GM21717 (cell line): Measurements from ENCODE around the gene DSN1.
A peak's percentile ranks its signal among the peaks of the same experiment; 100 is the strongest.
"Not testable (repeated sequence)": the region's sequence is repeated elsewhere in the genome, so short reads cannot be mapped to it uniquely, and the experiment has no call there.

Experiments
- ATAC-seq: cut with Tn5 transposase; IDR thresholded peaks from one replicate; pipeline ENCODE4 v1.9.1; 2021; ENCODE audit warnings: mild to moderate bottlenecking, moderate library complexity; ENCODE audit not compliant: unreplicated experiment

Gene DSN1

DNA sequence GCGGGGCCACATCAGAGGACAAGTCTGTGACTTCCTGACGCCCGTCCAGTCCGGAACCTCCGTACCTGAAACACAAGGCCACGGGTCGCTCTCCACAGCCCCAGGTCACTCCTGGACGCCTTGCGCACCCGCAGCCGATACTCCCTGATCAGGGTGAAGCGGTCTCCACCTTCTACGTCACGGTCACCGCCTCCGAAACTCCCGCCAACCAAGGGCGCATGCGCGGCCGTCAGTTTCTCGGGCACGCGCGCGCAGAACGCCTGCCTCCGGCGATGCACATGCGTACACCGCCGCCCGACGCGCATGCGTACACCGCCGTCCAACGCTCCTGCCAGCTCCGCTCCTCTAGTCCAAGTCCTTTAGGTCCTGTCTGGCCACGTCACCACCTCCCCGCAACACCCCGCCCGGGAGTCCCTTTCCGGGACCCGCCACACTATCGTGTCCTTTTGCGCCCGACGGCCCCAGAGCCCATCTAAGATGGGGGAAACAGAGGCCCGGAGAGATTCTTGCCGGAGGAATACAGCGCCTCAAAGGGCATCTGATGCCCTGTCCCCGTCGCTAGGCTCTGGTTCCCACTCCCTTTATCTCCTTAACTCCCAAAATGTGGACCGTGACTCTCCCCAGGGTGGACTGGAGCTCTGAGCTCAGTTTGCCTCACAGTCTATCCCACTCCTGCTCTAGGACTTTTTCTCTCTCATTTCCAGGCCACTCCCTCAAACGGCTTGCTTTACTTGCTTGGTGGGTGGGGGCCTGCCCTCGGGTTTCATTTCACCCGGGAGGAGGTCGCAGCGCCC lies at the start of gene DSN1:
Gene DSN1 (minus strand): TSS at position 167 of the 794 bp plus-strand sequence. CDS start 2,305 bp downstream, outside the sequence.
- peak; percentile 59 for ATAC-seq

- ATAC-seq: no peak
Measured at GRCh38 chr20:36823121-36823520, 49.6 kb upstream of the DSN1 start.

DNA sequence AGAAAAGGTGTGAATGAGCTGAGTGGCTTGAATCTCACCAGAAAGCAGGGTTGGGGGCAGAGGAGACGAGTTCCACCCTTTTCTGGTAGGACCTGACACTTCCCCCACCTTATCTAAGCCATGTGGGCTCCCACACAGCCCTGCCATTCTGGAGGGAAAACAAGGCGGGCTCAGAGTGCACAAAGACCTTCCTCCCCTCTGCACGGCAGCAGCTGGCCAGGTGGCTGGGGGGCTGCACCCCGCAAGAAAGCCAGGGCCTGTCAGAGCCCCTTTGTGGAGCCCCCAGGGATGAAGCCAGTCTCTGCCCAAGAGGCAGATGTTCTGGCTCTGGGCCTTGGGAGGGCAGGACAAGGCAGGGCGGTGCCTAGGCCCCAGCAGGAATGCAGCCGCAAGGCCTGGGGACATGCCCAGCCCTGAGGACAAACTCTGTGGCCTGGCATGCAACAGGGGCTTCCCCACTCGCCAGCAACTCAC lies 48.4 kb upstream of the DSN1 start:
- no peak for ATAC-seq

DNA sequence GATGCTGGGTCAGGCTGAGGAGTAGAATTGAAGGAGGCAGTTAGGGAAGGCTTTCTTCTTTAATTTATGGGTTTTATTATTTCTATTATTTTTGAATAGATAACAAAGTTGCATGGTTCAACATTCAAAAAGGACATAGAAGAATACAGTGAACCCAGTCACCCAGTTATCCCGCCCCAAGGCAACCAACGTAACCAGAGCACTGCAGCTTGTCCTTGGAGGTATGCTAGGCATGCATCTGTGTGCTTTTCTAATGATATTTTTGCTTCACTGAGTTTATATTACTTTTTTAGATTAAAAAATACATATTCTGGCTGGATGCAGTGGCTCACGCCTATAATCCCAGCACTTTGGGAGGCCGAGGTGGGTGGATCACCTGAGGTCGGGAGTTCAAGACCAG lies 47.4 kb upstream of the DSN1 start:
- no peak for ATAC-seq

- no peak for ATAC-seq
Measured at GRCh38 chr20:36820073-36820472, 46.5 kb upstream of the DSN1 start.

DNA sequence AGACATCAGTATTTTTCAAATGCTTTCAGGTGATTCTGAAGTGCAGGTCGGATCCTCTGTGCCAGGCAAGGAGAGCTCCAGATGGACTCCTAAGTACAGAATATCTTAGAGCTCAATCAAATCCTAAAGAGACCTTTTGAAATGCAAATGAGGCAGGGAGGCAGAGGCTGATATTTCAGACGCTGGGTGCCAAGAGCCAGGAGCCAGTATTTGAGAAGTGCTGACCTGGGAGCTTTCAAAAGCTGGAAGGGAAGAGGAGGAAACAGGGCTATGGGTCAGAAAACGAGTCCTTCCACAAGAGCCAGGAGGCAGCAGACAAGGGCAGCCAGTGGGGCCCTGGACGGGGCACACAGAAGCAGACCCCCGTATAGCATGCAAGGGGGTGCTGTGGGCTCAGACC lies 46.1 kb upstream of the DSN1 start:
- no peak for ATAC-seq

GRCh38 chr20:36818861-36819260 lies 45.3 kb upstream of the DSN1 start:
- no peak for ATAC-seq

- ATAC-seq: no peak
Measured at GRCh38 chr20:36818185-36818584, 44.6 kb upstream of the DSN1 start.

GRCh38 chr20:36817496-36817895 lies 43.9 kb upstream of the DSN1 start:
- ATAC-seq: no peak

- no peak for ATAC-seq
Measured at GRCh38 chr20:36815454-36816091, 42.0 kb upstream of the DSN1 start.

DNA sequence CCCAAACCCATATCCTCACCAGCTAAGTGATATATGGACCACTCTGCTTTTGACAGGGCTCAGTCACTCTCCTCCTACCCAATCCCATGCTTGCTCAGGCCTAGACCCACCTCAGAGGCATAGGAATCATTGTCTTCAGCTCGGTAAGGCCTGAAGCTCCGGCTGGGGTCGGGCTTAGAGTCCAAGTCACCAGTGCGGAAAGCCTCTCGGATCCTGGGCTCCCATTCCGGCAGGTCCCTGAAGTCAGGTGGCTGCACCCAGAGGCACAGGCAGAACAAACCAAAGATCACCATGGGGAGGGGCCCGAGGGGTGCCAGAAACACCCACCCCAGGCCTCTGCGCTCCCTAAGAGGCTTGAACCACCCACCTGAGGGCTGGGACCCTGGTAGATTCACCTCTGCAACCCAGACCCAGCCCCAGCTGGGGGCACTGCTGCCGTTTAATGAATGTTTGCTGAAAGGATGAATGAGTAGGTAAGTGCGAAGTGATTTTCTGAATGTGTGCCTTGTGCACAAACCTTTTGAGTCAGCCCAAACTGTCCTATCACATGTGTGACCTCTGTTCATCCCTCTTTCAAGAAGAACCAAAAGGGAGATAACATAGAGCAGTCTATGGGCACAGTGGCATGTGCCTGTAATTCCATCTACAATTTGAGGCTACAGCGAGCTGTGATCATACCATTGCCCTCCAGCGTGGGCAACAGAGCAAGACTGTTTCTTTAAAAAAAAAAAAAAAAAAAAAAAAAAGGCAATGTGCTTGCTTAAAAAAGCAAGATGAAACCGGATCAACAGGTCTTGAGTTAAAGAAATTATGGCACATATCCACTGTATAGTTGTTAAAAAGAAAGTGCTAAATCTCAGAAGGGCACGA lies 39.3 kb upstream of the DSN1 start:
- ATAC-seq: no peak

DNA sequence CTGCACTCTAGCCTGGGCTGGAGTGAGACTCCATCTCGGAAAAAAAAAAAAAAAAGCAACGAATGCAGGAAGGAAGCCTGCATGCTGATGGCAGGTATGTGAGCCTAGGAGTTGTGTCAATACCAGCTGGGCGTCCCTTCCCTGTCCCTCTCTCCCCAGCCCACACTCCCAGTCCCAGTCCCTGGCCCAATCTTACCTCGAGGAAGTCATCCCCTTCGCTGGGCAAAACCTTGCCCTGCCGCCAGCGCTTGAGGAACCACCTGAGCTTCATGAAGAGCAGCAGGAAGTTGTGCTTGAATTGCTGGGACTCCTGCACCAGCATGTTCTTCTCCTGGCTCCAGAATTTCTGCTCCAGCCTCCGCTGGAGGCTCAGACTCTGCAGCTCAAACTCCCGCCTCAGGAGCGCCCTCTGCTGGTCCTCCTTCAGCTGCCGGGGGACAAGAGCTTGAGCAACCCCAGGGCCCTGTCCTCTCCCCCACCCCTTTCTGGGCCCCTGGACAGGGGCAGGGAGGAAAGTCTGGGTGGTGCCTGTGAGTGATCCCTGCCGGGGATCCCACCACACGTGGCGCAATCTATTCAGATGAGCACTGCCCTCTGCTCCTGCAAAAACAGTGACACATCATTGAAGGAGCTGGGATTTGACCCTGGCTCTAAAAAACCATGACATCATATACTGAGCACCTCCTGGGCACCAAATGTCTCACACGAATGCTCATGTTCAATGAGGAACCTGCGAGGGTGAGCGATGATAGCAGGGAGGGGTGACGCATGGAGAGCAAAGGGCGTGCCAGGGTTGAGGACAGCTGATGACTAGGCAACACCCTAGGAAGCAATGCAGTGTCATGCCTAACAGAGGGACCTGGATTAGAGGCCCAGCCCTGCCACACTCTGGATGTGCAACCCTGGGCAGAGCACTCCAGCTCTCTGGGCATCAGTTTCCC lies 35.0 kb upstream of the DSN1 start:
- ATAC-seq: no peak

- ATAC-seq: no peak
Measured at GRCh38 chr20:36806049-36806448, 32.5 kb upstream of the DSN1 start.

- no peak for ATAC-seq
Measured at GRCh38 chr20:36805396-36805795, 31.8 kb upstream of the DSN1 start.

GRCh38 chr20:36804425-36804824 lies 30.9 kb upstream of the DSN1 start:
- ATAC-seq: no peak

- no peak for ATAC-seq
Measured at GRCh38 chr20:36802326-36803222, 29.0 kb upstream of the DSN1 start.

GRCh38 chr20:36800410-36800809 lies 26.8 kb upstream of the DSN1 start:
- no peak for ATAC-seq

GRCh38 chr20:36799313-36799712 lies 25.8 kb upstream of the DSN1 start:
- ATAC-seq: not testable (repeated sequence)

GRCh38 chr20:36796875-36797274 lies 23.3 kb upstream of the DSN1 start:
- ATAC-seq: no peak
